Upper lobe of left lung (tissue), 4 donors: ENCODE measurements around the gene RUNX2.

Experiments
- EP300 ChIP-seq, 4 donors: sonication (generic); formaldehyde crosslinking; IDR thresholded peaks; one replicate each; pipeline ENCODE4 v1.5.1; 2017; ENCODE audit warnings: antibody characterized with exemption in 4 of 4, control low read depth in 2 of 4
- POLR2A ChIP-seq, 4 donors: fragments of 450-650 bp; IDR thresholded peaks; one replicate each; pipeline ENCODE4 v1.5.1; 2016 to 2017; ENCODE audit warnings: antibody characterized with exemption in 4 of 4, mild to moderate bottlenecking in 2 of 4
- TF ChIP-seq, protein P1 (sequence below), 6 experiments: fragments of 450-650 bp in 4 of 6; fragments of 200-600 bp in 2 of 6; sonication (generic) in 2 of 6; IDR thresholded peaks; one replicate each; pipeline ENCODE4 v1.5.1; 2016 to 2019; ENCODE audit warnings: antibody characterized with exemption in 6 of 6

DNA sequence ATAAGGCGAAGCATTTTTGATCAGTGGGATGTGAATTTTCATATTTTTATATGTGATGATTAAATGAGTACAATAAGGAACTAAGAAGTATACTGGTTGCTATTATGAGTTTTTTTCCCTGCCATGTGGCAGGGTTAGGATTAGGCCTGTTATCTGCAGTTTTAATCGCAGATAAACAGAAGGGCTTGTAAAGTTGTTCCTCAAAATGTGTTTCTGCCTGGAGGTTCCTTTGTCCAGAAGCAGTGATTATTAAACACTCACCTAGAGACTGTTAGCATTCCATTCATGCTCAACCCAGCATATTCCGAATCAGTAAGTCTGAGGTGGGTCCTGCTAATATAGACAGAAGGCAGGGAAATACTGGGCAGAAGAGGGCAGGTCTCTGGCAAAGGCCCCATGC, 371.5 kb downstream of the RUNX2 start:
- TF ChIP-seq, protein P1, sequence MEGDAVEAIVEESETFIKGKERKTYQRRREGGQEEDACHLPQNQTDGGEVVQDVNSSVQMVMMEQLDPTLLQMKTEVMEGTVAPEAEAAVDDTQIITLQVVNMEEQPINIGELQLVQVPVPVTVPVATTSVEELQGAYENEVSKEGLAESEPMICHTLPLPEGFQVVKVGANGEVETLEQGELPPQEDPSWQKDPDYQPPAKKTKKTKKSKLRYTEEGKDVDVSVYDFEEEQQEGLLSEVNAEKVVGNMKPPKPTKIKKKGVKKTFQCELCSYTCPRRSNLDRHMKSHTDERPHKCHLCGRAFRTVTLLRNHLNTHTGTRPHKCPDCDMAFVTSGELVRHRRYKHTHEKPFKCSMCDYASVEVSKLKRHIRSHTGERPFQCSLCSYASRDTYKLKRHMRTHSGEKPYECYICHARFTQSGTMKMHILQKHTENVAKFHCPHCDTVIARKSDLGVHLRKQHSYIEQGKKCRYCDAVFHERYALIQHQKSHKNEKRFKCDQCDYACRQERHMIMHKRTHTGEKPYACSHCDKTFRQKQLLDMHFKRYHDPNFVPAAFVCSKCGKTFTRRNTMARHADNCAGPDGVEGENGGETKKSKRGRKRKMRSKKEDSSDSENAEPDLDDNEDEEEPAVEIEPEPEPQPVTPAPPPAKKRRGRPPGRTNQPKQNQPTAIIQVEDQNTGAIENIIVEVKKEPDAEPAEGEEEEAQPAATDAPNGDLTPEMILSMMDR (IDR thresholded peaks at IDR 0.05), result no peak
- TF ChIP-seq EP300 (IDR thresholded peaks at IDR 0.05), result no peak
- TF ChIP-seq POLR2A (IDR thresholded peaks at IDR 0.05), result no peak
